ENCODE results near the gene TEAD1. TPM values are rescaled to one million over a fixed set of nuclear protein-coding genes. Genes with fewer than 3 reads are reported as not detected.
A peak's percentile ranks its signal among the peaks of the same experiment; 100 is the strongest.

The TEAD1 gene
- total RNA-seq, 1 donor: 176 TPM

DNA sequence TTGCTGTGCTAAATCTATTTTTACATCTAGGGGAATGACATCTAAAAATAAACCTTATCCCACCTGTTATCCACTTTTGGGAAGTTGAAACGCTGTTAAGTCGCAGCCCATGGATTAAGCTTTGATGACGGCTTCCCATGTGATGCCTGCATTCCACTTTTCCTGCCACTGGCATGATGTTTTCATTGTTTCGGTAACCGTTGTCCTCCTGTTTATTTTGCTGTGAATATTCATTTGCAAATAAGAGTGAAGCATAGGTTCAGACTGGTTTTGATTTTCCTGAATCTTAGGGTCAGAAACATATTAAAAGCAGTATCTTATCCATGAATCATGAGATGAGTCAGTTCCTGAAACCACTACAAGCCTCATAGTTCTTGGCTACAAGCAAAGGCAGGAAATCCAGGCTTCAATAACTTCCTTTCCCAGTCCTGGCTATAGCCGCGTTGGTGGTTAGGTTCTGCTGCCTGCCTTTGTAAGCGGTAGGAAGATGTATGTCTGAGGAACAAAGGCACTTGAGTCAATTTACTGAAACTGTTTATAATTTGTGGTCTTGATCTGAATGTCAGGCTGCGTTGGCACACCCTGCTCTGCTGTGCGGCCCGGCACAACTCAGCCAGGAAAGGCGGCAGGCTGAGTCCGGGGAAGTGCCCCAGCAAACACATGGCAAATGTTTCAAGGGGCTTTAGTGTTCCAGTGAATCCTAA is 19.4 kb downstream of the TEAD1 start:
- peak overlapping the region; percentile 57 for H3K4me3 ChIP-seq (ENCODE audit: insufficient read depth, low read length)
- peak overlapping the region; percentile 42 for H2AFZ ChIP-seq (ENCODE audit: low read length)
- H3K36me3 ChIP-seq (ENCODE audit: insufficient read depth, low read length): no peaks in the 10 kb centered on the region
- H3K79me2 ChIP-seq (ENCODE audit: insufficient read depth, low read length): peaks cover 87% of the 10 kb centered on the region
- H4K20me1 ChIP-seq (ENCODE audit: insufficient read depth, low read length): peaks cover 42% of the 10 kb centered on the region
- DNase-seq (ENCODE audit: insufficient read length, low spot score, missing footprints): peak; percentile 83
- H3K27ac ChIP-seq (ENCODE audit: low read depth, low read length): peak overlapping the region; percentile 98
- H3K4me1 ChIP-seq (ENCODE audit: insufficient read depth, low read length): peaks cover 69% of the 10 kb centered on the region
- no peaks in the 10 kb centered on the region for H3K9me3 ChIP-seq (ENCODE audit: low read depth, low read length)
- H3K27me3 ChIP-seq (ENCODE audit: insufficient read depth, low read length): no peaks in the 10 kb centered on the region
- peak overlapping the region; percentile 66 for H3K4me2 ChIP-seq (ENCODE audit: insufficient read depth, low read length)
- TF ChIP-seq, protein P1, sequence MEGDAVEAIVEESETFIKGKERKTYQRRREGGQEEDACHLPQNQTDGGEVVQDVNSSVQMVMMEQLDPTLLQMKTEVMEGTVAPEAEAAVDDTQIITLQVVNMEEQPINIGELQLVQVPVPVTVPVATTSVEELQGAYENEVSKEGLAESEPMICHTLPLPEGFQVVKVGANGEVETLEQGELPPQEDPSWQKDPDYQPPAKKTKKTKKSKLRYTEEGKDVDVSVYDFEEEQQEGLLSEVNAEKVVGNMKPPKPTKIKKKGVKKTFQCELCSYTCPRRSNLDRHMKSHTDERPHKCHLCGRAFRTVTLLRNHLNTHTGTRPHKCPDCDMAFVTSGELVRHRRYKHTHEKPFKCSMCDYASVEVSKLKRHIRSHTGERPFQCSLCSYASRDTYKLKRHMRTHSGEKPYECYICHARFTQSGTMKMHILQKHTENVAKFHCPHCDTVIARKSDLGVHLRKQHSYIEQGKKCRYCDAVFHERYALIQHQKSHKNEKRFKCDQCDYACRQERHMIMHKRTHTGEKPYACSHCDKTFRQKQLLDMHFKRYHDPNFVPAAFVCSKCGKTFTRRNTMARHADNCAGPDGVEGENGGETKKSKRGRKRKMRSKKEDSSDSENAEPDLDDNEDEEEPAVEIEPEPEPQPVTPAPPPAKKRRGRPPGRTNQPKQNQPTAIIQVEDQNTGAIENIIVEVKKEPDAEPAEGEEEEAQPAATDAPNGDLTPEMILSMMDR (IDR thresholded peaks at IDR 0.05; ENCODE audit: extremely low read depth, low read depth, low read length): no peak

DNA sequence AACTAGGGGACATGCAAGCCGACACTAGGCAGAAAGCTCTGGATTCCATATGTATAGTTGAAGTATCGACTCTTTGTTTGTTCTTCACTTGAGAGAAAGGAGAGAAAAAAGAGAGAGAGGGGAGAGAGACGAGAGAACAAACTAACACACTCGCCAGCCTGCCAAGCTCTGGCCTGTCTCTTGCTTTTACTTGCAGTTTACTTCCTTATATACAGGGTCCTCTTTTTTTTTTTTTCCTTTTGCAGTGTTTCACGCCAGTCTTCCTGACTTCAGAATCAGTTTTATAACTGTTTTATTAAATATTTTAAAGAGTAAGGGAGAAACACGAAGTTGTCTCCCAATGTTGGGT is 19.9 kb downstream of the TEAD1 start:
- H3K4me3 ChIP-seq (ENCODE audit: insufficient read depth, low read length): peak overlapping the region; percentile 57
- H3K27me3 ChIP-seq (ENCODE audit: insufficient read depth, low read length): no peaks in the 10 kb centered on the region
- peak overlapping the region; percentile 66 for H3K4me2 ChIP-seq (ENCODE audit: insufficient read depth, low read length)
- no peaks in the 10 kb centered on the region for H3K36me3 ChIP-seq (ENCODE audit: insufficient read depth, low read length)
- peak overlapping the region; percentile 98 for H3K27ac ChIP-seq (ENCODE audit: low read depth, low read length)
- no peak for DNase-seq (ENCODE audit: insufficient read length, low spot score, missing footprints)
- H2AFZ ChIP-seq (ENCODE audit: low read length): peak overlapping the region; percentile 42
- peaks cover 87% of the 10 kb centered on the region for H3K79me2 ChIP-seq (ENCODE audit: insufficient read depth, low read length)
- TF ChIP-seq, protein P1 (IDR thresholded peaks at IDR 0.05; ENCODE audit: extremely low read depth, low read depth, low read length): no peak
- H3K4me1 ChIP-seq (ENCODE audit: insufficient read depth, low read length): peaks cover 64% of the 10 kb centered on the region
- no peaks in the 10 kb centered on the region for H3K9me3 ChIP-seq (ENCODE audit: low read depth, low read length)
- H4K20me1 ChIP-seq (ENCODE audit: insufficient read depth, low read length): peaks cover 37% of the 10 kb centered on the region

DNA sequence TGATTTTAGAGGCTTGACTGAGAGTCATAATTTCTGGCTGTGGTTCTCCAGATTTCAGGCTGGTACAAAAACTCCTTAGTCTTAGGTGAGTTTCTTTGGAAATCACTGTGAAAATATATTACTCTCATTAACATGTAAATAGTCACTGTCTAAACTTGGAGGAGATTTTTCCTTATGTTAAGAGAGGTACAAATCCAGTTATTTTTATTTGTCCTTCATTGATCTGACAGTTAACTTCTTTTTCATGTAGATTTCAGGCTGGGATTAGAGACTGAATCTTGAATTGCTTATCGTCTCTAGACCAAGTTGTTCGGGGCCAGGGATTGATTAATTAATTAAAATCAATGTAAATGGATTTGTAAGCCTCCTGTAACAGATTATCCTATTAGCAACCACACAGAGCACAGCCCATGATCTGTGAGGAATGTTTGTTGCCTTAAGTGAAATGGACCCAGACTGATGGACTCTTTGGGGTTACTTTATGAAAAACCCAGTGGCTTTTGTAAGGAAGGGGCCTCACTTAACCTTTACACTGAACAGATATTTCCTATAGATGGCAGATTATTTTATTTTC is 21.1 kb downstream of the TEAD1 start:
- Histone ChIP-seq H3K4me1 (ENCODE audit: insufficient read depth, low read length) (peaks cover 59% of the 10 kb centered on the region), H3K4me3 (ENCODE audit: insufficient read depth, low read length) (no peak overlapping the region), H3K27ac (ENCODE audit: low read depth, low read length) (peak overlapping the region; percentile 98), H3K4me2 (ENCODE audit: insufficient read depth, low read length) (peak overlapping the region; percentile 66), H3K36me3 (ENCODE audit: insufficient read depth, low read length) (no peaks in the 10 kb centered on the region), H3K27me3 (ENCODE audit: insufficient read depth, low read length) (no peaks in the 10 kb centered on the region), H4K20me1 (ENCODE audit: insufficient read depth, low read length) (peaks cover 45% of the 10 kb centered on the region), H3K79me2 (ENCODE audit: insufficient read depth, low read length) (peaks cover 87% of the 10 kb centered on the region), H3K9me3 (ENCODE audit: low read depth, low read length) (no peaks in the 10 kb centered on the region), H2AFZ (ENCODE audit: low read length) (no peak overlapping the region)
- DNase-seq (ENCODE audit: insufficient read length, low spot score, missing footprints): no peak
- TF ChIP-seq, protein P1 (IDR thresholded peaks at IDR 0.05; ENCODE audit: extremely low read depth, low read depth, low read length): no peak

DNA sequence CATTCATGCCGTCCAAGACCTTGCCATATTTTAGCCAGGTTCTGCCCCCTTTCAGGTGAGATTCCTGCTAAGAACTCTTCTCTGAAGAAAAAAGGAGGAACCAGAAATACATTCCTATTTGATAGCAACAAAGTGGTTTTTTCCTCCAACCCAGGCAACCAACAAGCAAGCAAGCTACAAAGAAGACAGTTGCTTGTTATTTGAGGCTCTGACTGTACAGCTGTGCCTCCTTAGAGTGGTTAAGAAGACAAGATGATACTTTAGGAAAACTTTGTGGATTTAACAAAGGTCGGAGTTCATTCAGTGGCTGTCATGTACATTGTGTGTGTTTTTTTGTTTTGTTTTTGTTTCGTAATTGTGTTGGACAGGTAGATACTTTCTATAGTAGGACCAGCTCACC is 21.7 kb downstream of the TEAD1 start:
- H3K79me2 ChIP-seq (ENCODE audit: insufficient read depth, low read length): peaks cover 87% of the 10 kb centered on the region
- peak overlapping the region; percentile 98 for H3K27ac ChIP-seq (ENCODE audit: low read depth, low read length)
- DNase-seq (ENCODE audit: insufficient read length, low spot score, missing footprints): no peak
- no peak overlapping the region for H3K4me2 ChIP-seq (ENCODE audit: insufficient read depth, low read length)
- H2AFZ ChIP-seq (ENCODE audit: low read length): no peak overlapping the region
- H3K27me3 ChIP-seq (ENCODE audit: insufficient read depth, low read length): no peaks in the 10 kb centered on the region
- no peaks in the 10 kb centered on the region for H3K36me3 ChIP-seq (ENCODE audit: insufficient read depth, low read length)
- no peak overlapping the region for H3K4me3 ChIP-seq (ENCODE audit: insufficient read depth, low read length)
- TF ChIP-seq, protein P1 (IDR thresholded peaks at IDR 0.05; ENCODE audit: extremely low read depth, low read depth, low read length): no peak
- no peaks in the 10 kb centered on the region for H3K9me3 ChIP-seq (ENCODE audit: low read depth, low read length)
- H3K4me1 ChIP-seq (ENCODE audit: insufficient read depth, low read length): peaks cover 59% of the 10 kb centered on the region
- peaks cover 49% of the 10 kb centered on the region for H4K20me1 ChIP-seq (ENCODE audit: insufficient read depth, low read length)
